Activated CD8-positive, alpha-beta T cell treated with anti-CD3 and anti-CD28 coated beads for 36 hours (primary cell): Measurements from ENCODE around the gene TRIP11. TPM values are rescaled to one million over a fixed set of nuclear protein-coding genes. Genes with fewer than 3 reads are reported as not detected.

Experiments used
- ATAC-seq: fragments of 200-7000 bp; cut with Tn5 transposase; one replicate; pipeline ENCODE4 v1.10.0; 2021; ENCODE audit warnings: mild to moderate bottlenecking, moderate library complexity
- CTCF ChIA-PET: fragments of 350-600 bp; sonication (Branson Sonifier 250); formaldehyde crosslinking; loops from one replicate; lab custom pipeline; 2021; ENCODE audit warnings: antibody characterized with exemption; lab: Charles Lee
- POLR2A ChIA-PET: fragments of 350-600 bp; sonication (Branson Sonifier 250); formaldehyde crosslinking; loops from one replicate; lab custom pipeline; 2021; ENCODE audit warnings: antibody characterized with exemption; lab: Charles Lee
- DNase-seq: peaks from one replicate; pipeline ENCODE4 v3.0.0-alpha.2; 2020
- H3K27ac Mint-ChIP-seq: one replicate; pipeline ENCODE4 v1.8.0; 2021; ENCODE audit warnings: mild to moderate bottlenecking, mixed read lengths
- H3K27me3 Mint-ChIP-seq: one replicate; pipeline ENCODE4 v1.8.0; 2021; ENCODE audit warnings: mixed read lengths
- H3K36me3 Mint-ChIP-seq: one replicate; pipeline ENCODE4 v1.8.0; 2021; ENCODE audit warnings: low read depth, mixed read lengths
- H3K4me1 Mint-ChIP-seq: one replicate; pipeline ENCODE4 v1.8.0; 2021; ENCODE audit warnings: low read depth, mixed read lengths
- H3K4me3 Mint-ChIP-seq: one replicate; pipeline ENCODE4 v1.8.0; 2021; ENCODE audit warnings: mild to moderate bottlenecking, moderate library complexity, mixed read lengths
- H3K9me3 Mint-ChIP-seq: one replicate; pipeline ENCODE4 v1.8.0; 2021; ENCODE audit warnings: mixed read lengths
- intact Hi-C: fragments of 100-400 bp; cut with micrococcal nuclease; formaldehyde crosslinking; loops from one replicate; pipeline ENCODE4 v1.10.0; 2022
- total RNA-seq, 2 experiments: library from RNA; stranded (reverse); gene quantifications; one replicate each; pipeline ENCODE4 v1.2.3, GENCODE V29; 2021
- TF ChIP-seq, protein P1 (sequence below): fragments of 200-600 bp; IDR thresholded peaks from one replicate; pipeline ENCODE4 v1.8.0; 2022; ENCODE audit warnings: antibody characterized with exemption, mild to moderate bottlenecking

The TRIP11 gene
- total RNA-seq, 2 experiments from 2014 or later: 33.5 to 35.5 TPM

GRCh38 chr14:92033433-92033832 is 6.4 kb downstream of the TRIP11 start:
- POLR2A ChIA-PET: no interaction called here
- peaks cover 24% of the 10 kb centered on the region for H3K36me3 Mint-ChIP-seq
- peaks cover 44% of the 10 kb centered on the region for H3K4me1 Mint-ChIP-seq

DNA sequence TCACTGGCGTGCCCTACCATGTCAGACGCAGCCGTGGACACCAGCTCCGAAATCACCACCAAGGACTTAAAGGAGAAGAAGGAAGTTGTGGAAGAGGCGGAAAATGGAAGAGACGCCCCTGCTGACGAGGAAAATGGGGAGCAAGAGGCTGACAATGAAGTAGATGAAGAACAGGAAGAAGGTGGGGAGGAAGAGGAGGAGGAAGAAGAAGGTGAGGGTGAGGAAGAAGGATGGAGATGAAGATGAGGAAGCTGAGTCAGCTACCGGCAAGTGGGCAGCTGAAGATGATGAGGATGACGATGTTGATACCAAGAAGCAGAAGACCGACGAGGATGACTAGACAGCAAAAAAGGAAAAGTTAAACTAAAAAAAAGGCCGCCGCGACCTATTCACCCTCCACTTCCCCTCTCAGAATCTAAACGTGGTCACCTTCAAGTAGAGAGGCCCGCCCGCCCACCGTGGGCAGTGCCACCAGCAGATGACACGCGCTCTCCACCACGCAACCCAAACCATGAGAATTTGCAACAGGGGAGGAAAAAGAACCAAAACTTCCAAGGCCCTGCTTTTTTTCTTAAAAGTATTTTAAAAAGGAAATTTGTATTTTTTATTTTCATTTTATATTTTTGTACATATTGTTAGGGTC is 13.2 kb downstream of the TRIP11 start:
- TF ChIP-seq, protein P1, sequence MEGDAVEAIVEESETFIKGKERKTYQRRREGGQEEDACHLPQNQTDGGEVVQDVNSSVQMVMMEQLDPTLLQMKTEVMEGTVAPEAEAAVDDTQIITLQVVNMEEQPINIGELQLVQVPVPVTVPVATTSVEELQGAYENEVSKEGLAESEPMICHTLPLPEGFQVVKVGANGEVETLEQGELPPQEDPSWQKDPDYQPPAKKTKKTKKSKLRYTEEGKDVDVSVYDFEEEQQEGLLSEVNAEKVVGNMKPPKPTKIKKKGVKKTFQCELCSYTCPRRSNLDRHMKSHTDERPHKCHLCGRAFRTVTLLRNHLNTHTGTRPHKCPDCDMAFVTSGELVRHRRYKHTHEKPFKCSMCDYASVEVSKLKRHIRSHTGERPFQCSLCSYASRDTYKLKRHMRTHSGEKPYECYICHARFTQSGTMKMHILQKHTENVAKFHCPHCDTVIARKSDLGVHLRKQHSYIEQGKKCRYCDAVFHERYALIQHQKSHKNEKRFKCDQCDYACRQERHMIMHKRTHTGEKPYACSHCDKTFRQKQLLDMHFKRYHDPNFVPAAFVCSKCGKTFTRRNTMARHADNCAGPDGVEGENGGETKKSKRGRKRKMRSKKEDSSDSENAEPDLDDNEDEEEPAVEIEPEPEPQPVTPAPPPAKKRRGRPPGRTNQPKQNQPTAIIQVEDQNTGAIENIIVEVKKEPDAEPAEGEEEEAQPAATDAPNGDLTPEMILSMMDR: no peak
- Mint-ChIP-seq H3K4me1 (peaks cover 28% of the 10 kb centered on the region), H3K27me3 (no peaks in the 10 kb centered on the region), H3K4me3 (no peak overlapping the region), H3K9me3 (no peaks in the 10 kb centered on the region), H3K36me3 (peaks cover 27% of the 10 kb centered on the region), H3K27ac (no peak overlapping the region)
- DNase-seq: peak; percentile 70
- POLR2A ChIA-PET: no interaction called here
- CTCF ChIA-PET: interaction anchor here (1.5 kb wide), 1 partner anchor 14 kb away, joined by 3 read pairs; the partner anchor contains the start of gene TRIP11
- intact Hi-C loops: no loop called here
- no peak for ATAC-seq

More at GRCh38 chr14:92033433-92033832, 6.4 kb downstream of the TRIP11 start:
- CTCF ChIA-PET: interaction anchor here (1.3 to 1.7 kb wide), 2 partner anchors 10 to 36 kb away, joined by 4 read pairs; no protein-coding TSS in a partner anchor
- H3K27ac Mint-ChIP-seq: peak overlapping the region; percentile 59
- ATAC-seq: no peak
- intact Hi-C loops: no loop called here
- no peaks in the 10 kb centered on the region for H3K27me3 Mint-ChIP-seq
- no peak for DNase-seq
- TF ChIP-seq, protein P1: no peak
- no peak overlapping the region for H3K4me3 Mint-ChIP-seq
- H3K9me3 Mint-ChIP-seq: no peaks in the 10 kb centered on the region

GRCh38 chr14:92022036-92022435 is 17.8 kb downstream of the TRIP11 start:
- H3K27me3 Mint-ChIP-seq: no peaks in the 10 kb centered on the region
- peaks cover 14% of the 10 kb centered on the region for H3K4me1 Mint-ChIP-seq
- H3K36me3 Mint-ChIP-seq: peaks cover 12% of the 10 kb centered on the region
- ATAC-seq: no peak
- no peaks in the 10 kb centered on the region for H3K9me3 Mint-ChIP-seq
- no peak overlapping the region for H3K27ac Mint-ChIP-seq
- POLR2A ChIA-PET: no interaction called here
- TF ChIP-seq, protein P1: no peak
- DNase-seq: no peak
- no peak overlapping the region for H3K4me3 Mint-ChIP-seq
- intact Hi-C loops: no loop called here
- CTCF ChIA-PET: interaction anchor here (1.6 to 1.9 kb wide), 2 partner anchors 18 to 25 kb away, joined by 3 to 6 read pairs; no protein-coding TSS in a partner anchor

DNA sequence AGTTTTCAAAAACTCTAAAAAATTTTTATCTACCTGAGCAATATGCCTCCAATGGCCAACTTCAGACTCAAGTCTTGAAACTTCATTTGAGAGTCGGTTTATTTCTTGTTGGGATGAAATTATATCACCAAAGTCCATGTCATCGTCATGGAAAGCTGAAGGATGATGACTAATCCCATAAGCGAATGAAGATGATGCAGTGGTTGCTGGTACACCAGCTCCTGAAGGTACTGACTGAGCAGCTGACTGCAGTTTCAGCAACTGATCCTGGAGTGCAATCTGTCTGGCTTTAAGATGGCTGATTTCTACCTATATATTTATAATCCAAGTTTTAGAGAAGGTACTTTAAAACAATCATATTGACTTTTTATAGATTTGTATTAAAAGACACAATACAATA is 18.3 kb downstream of the TRIP11 start:
- H3K27ac Mint-ChIP-seq: no peak overlapping the region
- POLR2A ChIA-PET: interaction anchor here (0.6 kb wide), 1 partner anchor 673 kb away, joined by 3 read pairs; no protein-coding TSS in a partner anchor
- ATAC-seq: no peak
- peaks cover 10% of the 10 kb centered on the region for H3K4me1 Mint-ChIP-seq
- DNase-seq: no peak
- CTCF ChIA-PET: interaction anchor here (1.7 to 1.9 kb wide), 2 partner anchors 19 to 25 kb away, joined by 4 to 6 read pairs; partner anchors contain the start of gene TRIP11
- H3K36me3 Mint-ChIP-seq: peaks cover 9% of the 10 kb centered on the region
- H3K9me3 Mint-ChIP-seq: no peaks in the 10 kb centered on the region
- no peak overlapping the region for H3K4me3 Mint-ChIP-seq
- TF ChIP-seq, protein P1: no peak
- intact Hi-C loops: no loop called here
- no peaks in the 10 kb centered on the region for H3K27me3 Mint-ChIP-seq

GRCh38 chr14:92014040-92014439 is 25.8 kb downstream of the TRIP11 start:
- peaks cover 27% of the 10 kb centered on the region for H3K36me3 Mint-ChIP-seq
- ATAC-seq (peak; percentile 55), DNase-seq (no peak)
- peak overlapping the region; percentile 62 for H3K27ac Mint-ChIP-seq
- POLR2A ChIA-PET: no interaction called here
- intact Hi-C loops: no loop called here
- H3K4me1 Mint-ChIP-seq: peaks cover 26% of the 10 kb centered on the region
- H3K4me3 Mint-ChIP-seq: no peak overlapping the region
- no peaks in the 10 kb centered on the region for H3K9me3 Mint-ChIP-seq
- TF ChIP-seq, protein P1: no peak
- H3K27me3 Mint-ChIP-seq: no peaks in the 10 kb centered on the region
- CTCF ChIA-PET: interaction anchor here (3.8 kb wide), 1 partner anchor 17 kb away, joined by 22 read pairs; no protein-coding TSS in a partner anchor
